Measurements from ENCODE around the gene SLC1A5. TPM values are rescaled to one million over a fixed set of nuclear protein-coding genes. Genes with fewer than 3 reads are reported as not detected.

The SLC1A5 gene
- total RNA-seq, 1 donor from 2014 or later: 233 TPM

DNA sequence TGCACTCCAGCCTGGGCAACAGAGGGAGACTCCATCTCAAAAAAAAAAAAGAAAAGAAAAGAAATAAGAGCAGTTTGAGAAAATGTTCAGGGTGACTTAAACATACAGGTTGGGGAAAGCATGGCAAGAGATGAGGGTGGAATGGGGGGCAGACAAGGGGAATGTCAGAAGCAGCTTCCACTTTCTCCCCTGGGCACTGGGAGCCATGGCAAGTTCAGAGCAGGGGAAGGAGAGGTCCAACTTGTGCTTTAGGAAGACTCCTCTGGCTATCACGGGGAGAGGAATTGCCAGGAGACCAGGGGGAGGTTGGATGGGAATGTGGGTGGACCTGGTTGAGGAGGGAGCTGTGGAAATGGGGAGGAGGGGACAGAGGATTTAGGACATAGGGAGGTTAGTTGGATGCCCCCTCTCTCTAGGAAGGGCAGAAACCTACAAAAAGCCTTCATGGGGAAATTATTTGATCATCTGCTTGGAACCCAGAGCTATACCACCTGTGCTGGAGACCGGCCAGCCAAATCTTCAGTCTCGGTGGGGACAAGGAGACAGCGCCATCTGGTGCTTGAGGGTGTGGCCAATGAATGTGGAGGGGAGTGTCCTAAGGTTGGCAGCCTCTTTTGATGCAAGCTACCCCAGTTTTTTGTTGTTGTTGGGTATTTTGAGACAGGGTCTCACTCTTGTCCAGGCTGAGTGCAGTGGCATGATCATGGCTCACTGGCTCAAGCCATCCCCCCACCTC is 34.8 kb downstream of the SLC1A5 start:
- no peaks in the 10 kb centered on the region for H3K79me2 ChIP-seq (ENCODE audit: insufficient read depth, low read length)
- H3K4me2 ChIP-seq (ENCODE audit: low read length): no peak overlapping the region
- no peaks in the 10 kb centered on the region for H3K9me3 ChIP-seq (ENCODE audit: insufficient read depth, low read depth, low read length)
- TF ChIP-seq EZH2 (IDR thresholded peaks at IDR 0.05; ENCODE audit: insufficient read depth, low read length) (no peak), CTCF (IDR thresholded peaks at IDR 0.05; ENCODE audit: insufficient read depth, low read depth, low read length) (peak; percentile 32)
- no peaks in the 10 kb centered on the region for H3K36me3 ChIP-seq (ENCODE audit: insufficient read depth, low read length)
- Mint-ChIP-seq H3K36me3 (ENCODE audit: low read depth, unreplicated experiment) (peaks cover 8% of the 10 kb centered on the region), H3K9me3 (ENCODE audit: unreplicated experiment) (no peaks in the 10 kb centered on the region), H3K4me1 (ENCODE audit: low read depth, unreplicated experiment) (no peaks in the 10 kb centered on the region), H3K27ac (ENCODE audit: unreplicated experiment) (no peak overlapping the region), H3K27me3 (ENCODE audit: low read depth, unreplicated experiment) (no peaks in the 10 kb centered on the region), H3K4me3 (ENCODE audit: unreplicated experiment) (no peak overlapping the region)
- peaks cover 3% of the 10 kb centered on the region for H3K4me1 ChIP-seq (ENCODE audit: insufficient read depth, low read length)
- no peak for DNase-seq (ENCODE audit: low read depth)
- no peaks in the 10 kb centered on the region for H3K27me3 ChIP-seq (ENCODE audit: insufficient read depth, low read length)
- H4K20me1 ChIP-seq (ENCODE audit: insufficient read depth, low read length): peaks cover 24% of the 10 kb centered on the region
- H3K4me3 ChIP-seq (ENCODE audit: insufficient read depth, low read depth, low read length): no peak overlapping the region
- no peak overlapping the region for H2AFZ ChIP-seq (ENCODE audit: low read depth, low read length)
- no peak overlapping the region for H3K9ac ChIP-seq (ENCODE audit: low read length)
- H3K27ac ChIP-seq (ENCODE audit: low read depth, low read length): no peak overlapping the region
- FAIRE-seq: no peak

GRCh38 chr19:46748325-46749109 is 39.9 kb downstream of the SLC1A5 start:
- Histone ChIP-seq H3K27ac (ENCODE audit: low read depth, low read length) (no peak overlapping the region), H2AFZ (ENCODE audit: low read depth, low read length) (no peak overlapping the region), H3K27me3 (ENCODE audit: insufficient read depth, low read length) (no peaks in the 10 kb centered on the region), H3K36me3 (ENCODE audit: insufficient read depth, low read length) (no peaks in the 10 kb centered on the region), H3K4me1 (ENCODE audit: insufficient read depth, low read length) (peaks cover 18% of the 10 kb centered on the region), H3K9me3 (ENCODE audit: insufficient read depth, low read depth, low read length) (no peaks in the 10 kb centered on the region), H3K9ac (ENCODE audit: low read length) (no peak overlapping the region), H3K4me2 (ENCODE audit: low read length) (no peak overlapping the region), H3K4me3 (ENCODE audit: insufficient read depth, low read depth, low read length) (no peak overlapping the region), H3K79me2 (ENCODE audit: insufficient read depth, low read length) (peaks cover 29% of the 10 kb centered on the region), H4K20me1 (ENCODE audit: insufficient read depth, low read length) (peaks cover 34% of the 10 kb centered on the region)
- FAIRE-seq: no peak
- peaks cover 7% of the 10 kb centered on the region for H3K36me3 Mint-ChIP-seq (ENCODE audit: low read depth, unreplicated experiment)
- H3K27ac Mint-ChIP-seq (ENCODE audit: unreplicated experiment): no peak overlapping the region
- TF ChIP-seq EZH2 (IDR thresholded peaks at IDR 0.05; ENCODE audit: insufficient read depth, low read length) (no peak), CTCF (IDR thresholded peaks at IDR 0.05; ENCODE audit: insufficient read depth, low read depth, low read length) (peak; percentile 72)
- peaks cover 5% of the 10 kb centered on the region for H3K4me1 Mint-ChIP-seq (ENCODE audit: low read depth, unreplicated experiment)
- no peaks in the 10 kb centered on the region for H3K27me3 Mint-ChIP-seq (ENCODE audit: low read depth, unreplicated experiment)
- no peaks in the 10 kb centered on the region for H3K9me3 Mint-ChIP-seq (ENCODE audit: unreplicated experiment)
- DNase-seq (ENCODE audit: low read depth): no peak
- H3K4me3 Mint-ChIP-seq (ENCODE audit: unreplicated experiment): no peak overlapping the region
